ENCODE data around the gene BCAS3. TPM values are rescaled to one million over a fixed set of nuclear protein-coding genes. Genes with fewer than 3 reads are reported as not detected.
A peak's percentile ranks its signal among the peaks of the same experiment; 100 is the strongest.
"Not testable (repeated sequence)": the region's sequence is repeated elsewhere in the genome, so short reads cannot be mapped to it uniquely, and the experiment has no call there.

BCAS3 gene
- total RNA-seq, 1 donor from 2014 or later, result 38.1 TPM

GRCh38 chr17:60656499-60656898, 21.2 kb upstream of the BCAS3 start:
- no peaks in the 10 kb centered on the region for H3K27me3 Mint-ChIP-seq (ENCODE audit: unreplicated experiment)
- no peak for DNase-seq (ENCODE audit: low spot score)
- H3K36me3 Mint-ChIP-seq (ENCODE audit: low read depth, unreplicated experiment), result peaks cover 4% of the 10 kb centered on the region
- no peaks in the 10 kb centered on the region for H3K4me1 Mint-ChIP-seq (ENCODE audit: unreplicated experiment)
- no peaks in the 10 kb centered on the region for H3K9me3 Mint-ChIP-seq (ENCODE audit: unreplicated experiment)
- H3K27ac Mint-ChIP-seq (ENCODE audit: unreplicated experiment), result no peak overlapping the region
- no peak for TF ChIP-seq CTCF (IDR thresholded peaks at IDR 0.05; ENCODE audit: unreplicated experiment)
- no peak overlapping the region for H3K4me3 Mint-ChIP-seq (ENCODE audit: unreplicated experiment)

- H3K4me3 Mint-ChIP-seq (ENCODE audit: unreplicated experiment), result no peak overlapping the region
- H3K27ac Mint-ChIP-seq (ENCODE audit: unreplicated experiment), result no peak overlapping the region
These were observed 18.5 kb upstream of the BCAS3 start for GRCh38 chr17:60659156-60659555.

DNA sequence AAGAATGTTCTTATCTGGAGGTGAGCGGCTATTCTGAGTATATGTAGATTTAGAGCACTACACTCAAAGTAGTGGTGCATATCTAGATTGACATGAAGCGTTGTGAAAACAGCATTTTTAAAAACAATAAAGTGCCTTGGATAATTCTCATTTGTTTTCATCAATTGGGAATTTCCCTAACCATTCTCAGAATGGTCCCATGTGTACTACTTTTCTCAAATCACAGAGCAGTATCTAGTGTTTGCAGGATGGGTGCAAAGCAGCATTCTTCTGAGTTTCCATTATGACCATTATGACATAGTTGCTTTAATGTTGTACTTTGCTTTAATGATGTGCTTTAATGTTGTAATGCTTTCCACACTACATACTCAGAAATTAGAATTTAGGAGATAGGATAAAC, 16.2 kb upstream of the BCAS3 start:
- Mint-ChIP-seq H3K36me3 (ENCODE audit: low read depth, unreplicated experiment) (peaks cover 7% of the 10 kb centered on the region), H3K9me3 (ENCODE audit: unreplicated experiment) (no peaks in the 10 kb centered on the region), H3K4me1 (ENCODE audit: unreplicated experiment) (no peaks in the 10 kb centered on the region), H3K27ac (ENCODE audit: unreplicated experiment) (no peak overlapping the region), H3K27me3 (ENCODE audit: unreplicated experiment) (no peaks in the 10 kb centered on the region), H3K4me3 (ENCODE audit: unreplicated experiment) (no peak overlapping the region)
- no peak for DNase-seq (ENCODE audit: low spot score)
- no peak for TF ChIP-seq CTCF (IDR thresholded peaks at IDR 0.05; ENCODE audit: unreplicated experiment)

More at GRCh38 chr17:60659156-60659555, 18.5 kb upstream of the BCAS3 start:
- no peak for TF ChIP-seq CTCF (IDR thresholded peaks at IDR 0.05; ENCODE audit: unreplicated experiment)
- DNase-seq (ENCODE audit: low spot score), result no peak
- no peaks in the 10 kb centered on the region for H3K4me1 Mint-ChIP-seq (ENCODE audit: unreplicated experiment)
- H3K36me3 Mint-ChIP-seq (ENCODE audit: low read depth, unreplicated experiment), result peaks cover 4% of the 10 kb centered on the region
- H3K27me3 Mint-ChIP-seq (ENCODE audit: unreplicated experiment), result no peaks in the 10 kb centered on the region
- H3K9me3 Mint-ChIP-seq (ENCODE audit: unreplicated experiment), result no peaks in the 10 kb centered on the region

GRCh38 chr17:60664022-60664421, 13.6 kb upstream of the BCAS3 start:
- H3K27ac Mint-ChIP-seq (ENCODE audit: unreplicated experiment), result no peak overlapping the region
- DNase-seq (ENCODE audit: low spot score), result no peak

DNA sequence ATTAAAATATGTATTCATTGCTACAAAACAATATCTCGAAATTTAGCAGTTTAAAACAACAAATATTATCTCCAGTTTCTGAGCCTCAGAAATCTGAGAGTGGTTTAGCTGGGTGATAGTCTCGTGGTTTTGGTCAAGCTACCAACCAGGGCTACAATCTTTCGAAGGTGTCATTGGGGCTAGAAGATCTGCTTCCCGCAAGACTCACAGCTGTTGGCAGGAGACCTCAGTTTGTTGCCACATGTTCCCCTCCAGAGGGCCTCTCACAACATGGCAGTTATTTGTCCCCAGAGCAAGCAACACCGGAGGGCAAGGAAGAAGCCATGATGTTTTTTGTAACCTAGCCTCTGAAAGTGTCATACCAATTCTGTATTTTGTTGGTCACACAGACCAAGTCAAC, 12.0 kb upstream of the BCAS3 start:
- TF ChIP-seq CTCF (IDR thresholded peaks at IDR 0.05; ENCODE audit: unreplicated experiment), result no peak
- peaks cover 4% of the 10 kb centered on the region for H3K36me3 Mint-ChIP-seq (ENCODE audit: low read depth, unreplicated experiment)
- no peak for DNase-seq (ENCODE audit: low spot score)
- peak overlapping the region; percentile 25 for H3K4me3 Mint-ChIP-seq (ENCODE audit: unreplicated experiment)
- H3K27me3 Mint-ChIP-seq (ENCODE audit: unreplicated experiment), result no peaks in the 10 kb centered on the region
- H3K27ac Mint-ChIP-seq (ENCODE audit: unreplicated experiment), result no peak overlapping the region
- H3K4me1 Mint-ChIP-seq (ENCODE audit: unreplicated experiment), result no peaks in the 10 kb centered on the region
- no peaks in the 10 kb centered on the region for H3K9me3 Mint-ChIP-seq (ENCODE audit: unreplicated experiment)

More at GRCh38 chr17:60664022-60664421, 13.6 kb upstream of the BCAS3 start:
- Mint-ChIP-seq H3K4me3 (ENCODE audit: unreplicated experiment) (no peak overlapping the region), H3K27me3 (ENCODE audit: unreplicated experiment) (no peaks in the 10 kb centered on the region), H3K4me1 (ENCODE audit: unreplicated experiment) (no peaks in the 10 kb centered on the region), H3K9me3 (ENCODE audit: unreplicated experiment) (no peaks in the 10 kb centered on the region), H3K36me3 (ENCODE audit: low read depth, unreplicated experiment) (peaks cover 4% of the 10 kb centered on the region)
- TF ChIP-seq CTCF (IDR thresholded peaks at IDR 0.05; ENCODE audit: unreplicated experiment), result no peak

GRCh38 chr17:60668741-60669140, 8.9 kb upstream of the BCAS3 start:
- H3K27me3 Mint-ChIP-seq (ENCODE audit: unreplicated experiment); H3K4me1 Mint-ChIP-seq (ENCODE audit: unreplicated experiment); DNase-seq (ENCODE audit: low spot score); H3K9me3 Mint-ChIP-seq (ENCODE audit: unreplicated experiment); H3K4me3 Mint-ChIP-seq (ENCODE audit: unreplicated experiment); H3K27ac Mint-ChIP-seq (ENCODE audit: unreplicated experiment); H3K36me3 Mint-ChIP-seq (ENCODE audit: low read depth, unreplicated experiment): not testable (repeated sequence)
